Karpas-422 (cell line): ENCODE measurements around the gene FKBP8. TPM values are rescaled to one million over a fixed set of nuclear protein-coding genes. Genes with fewer than 3 reads are reported as not detected.

ENCODE experiments used
- DNase-seq: peaks from one replicate; pipeline ENCODE4 v3.0.0-alpha.2; 2015
- H2AFZ ChIP-seq: fragments of 200-600 bp; sonication (generic); 2 replicates; pipeline ENCODE4 v1.6.1; 2014; ENCODE audit warnings: antibody characterized with exemption, low read length, mixed read lengths
- H3K27ac ChIP-seq: fragments of 200-600 bp; sonication (generic); 2 replicates; pipeline ENCODE4 v1.5.1; 2014; ENCODE audit warnings: mild to moderate bottlenecking, low read length, moderate library complexity
- H3K27me3 ChIP-seq: fragments of 200-600 bp; sonication (generic); 2 replicates; pipeline ENCODE4 v1.6.1; 2014; ENCODE audit warnings: low read length, mixed read lengths
- H3K36me3 ChIP-seq: fragments of 200-600 bp; sonication (generic); 2 replicates; pipeline ENCODE4 v1.6.1; 2014; ENCODE audit warnings: low read length, mixed read lengths; ENCODE audit not compliant: insufficient read depth
- H3K4me1 ChIP-seq: fragments of 200-600 bp; sonication (generic); 2 replicates; pipeline ENCODE4 v1.6.1; 2014; ENCODE audit warnings: mild to moderate bottlenecking, low read length, mixed read lengths
- H3K4me2 ChIP-seq: fragments of 200-600 bp; sonication (generic); 2 replicates; pipeline ENCODE4 v1.6.1; 2014; ENCODE audit warnings: low read length, low read depth, mild to moderate bottlenecking; ENCODE audit not compliant: poor library complexity, severe bottlenecking
- H3K4me3 ChIP-seq: fragments of 200-600 bp; sonication (generic); 2 replicates; pipeline ENCODE4 v1.5.1; 2014; ENCODE audit warnings: mild to moderate bottlenecking, antibody characterized with exemption, low read length, mixed read lengths
- H3K79me2 ChIP-seq: fragments of 200-600 bp; sonication (generic); 2 replicates; pipeline ENCODE4 v1.6.1; 2014; ENCODE audit warnings: mild to moderate bottlenecking, low read length, mixed read lengths
- H3K9ac ChIP-seq: fragments of 200-600 bp; sonication (generic); 2 replicates; pipeline ENCODE4 v1.6.0; 2014; ENCODE audit warnings: low read length
- H3K9me2 ChIP-seq: fragments of 200-600 bp; sonication (generic), shearing (Covaris generic); replicated peaks from 2 replicates; pipeline ENCODE4 v1.6.0; 2014; ENCODE audit warnings: mild to moderate bottlenecking, low read length, moderate library complexity; ENCODE audit not compliant: insufficient read depth
- H3K9me3 ChIP-seq: fragments of 300-700, 200-600 bp; sonication (generic); 2 replicates; pipeline ENCODE4 v1.6.1; 2014; ENCODE audit warnings: low read length, mixed read lengths
- H4K20me1 ChIP-seq: fragments of 200-600 bp; sonication (generic); 2 replicates; pipeline ENCODE4 v1.6.1; 2014; ENCODE audit warnings: mild to moderate bottlenecking, antibody characterized with exemption, low read length, low read depth; ENCODE audit not compliant: insufficient read depth
- total RNA-seq: library from RNA; depleted of rRNA; stranded (reverse); fragments of >200 nt; shearing (Covaris generic); gene quantifications from 2 replicates; pipeline ENCODE4 v1.2.3, GENCODE V29; 2014; ENCODE audit warnings: low replicate concordance

Gene FKBP8
- total RNA-seq, 1 experiment from 2014 or later, result 92.6 TPM

GRCh38 chr19:18514800-18515682, 28.3 kb downstream of the FKBP8 start:
- H3K9ac ChIP-seq, result no peak overlapping the region
- H3K79me2 ChIP-seq, result peaks cover 93% of the 10 kb centered on the region
- no peak for DNase-seq
- H3K4me2 ChIP-seq, result no peak overlapping the region
- H3K4me3 ChIP-seq, result no peak overlapping the region
- peaks cover 45% of the 10 kb centered on the region for H4K20me1 ChIP-seq
- H3K36me3 ChIP-seq, result no peaks in the 10 kb centered on the region
- H2AFZ ChIP-seq, result no peak overlapping the region
- H3K9me3 ChIP-seq, result no peaks in the 10 kb centered on the region
- H3K27me3 ChIP-seq, result no peaks in the 10 kb centered on the region
- peaks cover 13% of the 10 kb centered on the region for H3K4me1 ChIP-seq
- no peak overlapping the region for H3K27ac ChIP-seq
- no peaks in the 10 kb centered on the region for H3K9me2 ChIP-seq

GRCh38 chr19:18513868-18514267, 29.5 kb downstream of the FKBP8 start:
- peaks cover 46% of the 10 kb centered on the region for H4K20me1 ChIP-seq

GRCh38 chr19:18510216-18510615, 33.2 kb downstream of the FKBP8 start:
- Histone ChIP-seq H3K9me3 (no peaks in the 10 kb centered on the region), H3K27ac (no peak overlapping the region), H2AFZ (no peak overlapping the region), H4K20me1 (peaks cover 53% of the 10 kb centered on the region), H3K4me3 (no peak overlapping the region), H3K79me2 (peaks cover 93% of the 10 kb centered on the region), H3K4me1 (peaks cover 12% of the 10 kb centered on the region), H3K4me2 (no peak overlapping the region), H3K9ac (no peak overlapping the region), H3K9me2 (no peaks in the 10 kb centered on the region), H3K27me3 (no peaks in the 10 kb centered on the region), H3K36me3 (no peaks in the 10 kb centered on the region)
- no peak for DNase-seq

More at GRCh38 chr19:18513868-18514267, 29.5 kb downstream of the FKBP8 start:
- Histone ChIP-seq H3K79me2 (peaks cover 93% of the 10 kb centered on the region), H3K4me2 (no peak overlapping the region), H3K36me3 (no peaks in the 10 kb centered on the region), H3K4me1 (peaks cover 10% of the 10 kb centered on the region), H3K27ac (no peak overlapping the region), H3K27me3 (no peaks in the 10 kb centered on the region), H3K9ac (no peak overlapping the region), H2AFZ (no peak overlapping the region), H3K9me2 (no peaks in the 10 kb centered on the region), H3K9me3 (no peaks in the 10 kb centered on the region), H3K4me3 (no peak overlapping the region)
- DNase-seq, result no peak

GRCh38 chr19:18508585-18508984, 34.8 kb downstream of the FKBP8 start:
- Histone ChIP-seq H3K9me3 (no peaks in the 10 kb centered on the region), H3K9me2 (no peaks in the 10 kb centered on the region), H3K27me3 (no peaks in the 10 kb centered on the region), H3K79me2 (peaks cover 94% of the 10 kb centered on the region), H4K20me1 (peaks cover 48% of the 10 kb centered on the region), H3K36me3 (no peaks in the 10 kb centered on the region), H3K27ac (no peak overlapping the region), H3K4me1 (peaks cover 26% of the 10 kb centered on the region), H3K4me3 (no peak overlapping the region), H3K4me2 (no peak overlapping the region), H2AFZ (no peak overlapping the region), H3K9ac (no peak overlapping the region)
- DNase-seq, result no peak

- Histone ChIP-seq H3K4me3 (no peak overlapping the region), H3K4me2 (no peak overlapping the region), H3K9ac (no peak overlapping the region), H3K9me2 (no peaks in the 10 kb centered on the region), H3K9me3 (no peaks in the 10 kb centered on the region), H3K27me3 (no peaks in the 10 kb centered on the region), H3K27ac (no peak overlapping the region), H3K4me1 (peaks cover 33% of the 10 kb centered on the region), H2AFZ (no peak overlapping the region), H3K79me2 (peaks cover 95% of the 10 kb centered on the region), H4K20me1 (peaks cover 48% of the 10 kb centered on the region), H3K36me3 (no peaks in the 10 kb centered on the region)
- no peak for DNase-seq
Measured at GRCh38 chr19:18507727-18508440, 35.5 kb downstream of the FKBP8 start.

GRCh38 chr19:18507021-18507726, 36.2 kb downstream of the FKBP8 start:
- Histone ChIP-seq H3K4me3 (no peak overlapping the region), H4K20me1 (peaks cover 46% of the 10 kb centered on the region), H3K9me2 (no peaks in the 10 kb centered on the region), H3K79me2 (peaks cover 95% of the 10 kb centered on the region), H2AFZ (no peak overlapping the region), H3K4me1 (peaks cover 40% of the 10 kb centered on the region), H3K27ac (no peak overlapping the region), H3K36me3 (no peaks in the 10 kb centered on the region), H3K9me3 (no peaks in the 10 kb centered on the region), H3K9ac (no peak overlapping the region), H3K4me2 (no peak overlapping the region), H3K27me3 (no peaks in the 10 kb centered on the region)
- no peak for DNase-seq

- Histone ChIP-seq H3K79me2 (peaks cover 97% of the 10 kb centered on the region), H3K27ac (no peak overlapping the region), H3K4me2 (no peak overlapping the region), H3K27me3 (no peaks in the 10 kb centered on the region), H2AFZ (no peak overlapping the region), H3K9me3 (no peaks in the 10 kb centered on the region), H3K9me2 (no peaks in the 10 kb centered on the region), H3K36me3 (no peaks in the 10 kb centered on the region), H3K9ac (no peak overlapping the region), H4K20me1 (peaks cover 48% of the 10 kb centered on the region), H3K4me1 (peaks cover 47% of the 10 kb centered on the region), H3K4me3 (no peak overlapping the region)
- no peak for DNase-seq
Measured at GRCh38 chr19:18506101-18506930, 37.1 kb downstream of the FKBP8 start.
